ENCODE measurements around the gene BEST4.

BEST4 gene

GRCh38 chr1:44808938-44809917 is 21.3 kb upstream of the BEST4 start:
- DNase-seq (ENCODE audit: low spot score) = peak; percentile 81

GRCh38 chr1:44808063-44808937 is 20.3 kb upstream of the BEST4 start, which contains the start of gene BTBD19:
TSS of gene BTBD19 (plus strand) at chr1:44808523. CDS start at chr1:44808821, 298 bp downstream.
- TF ChIP-seq CTCF (IDR thresholded peaks at IDR 0.05; ENCODE audit: borderline replicate concordance, control extremely low read depth, extremely low read depth, insufficient read depth, missing control alignments) = no peak
- peak; percentile 71 for DNase-seq (ENCODE audit: low spot score)
- in situ Hi-C loops (cut with MboI; ENCODE audit: low sequenced_read_pairs, unreplicated experiment) = no loop called here

More at GRCh38 chr1:44808938-44809917, 21.3 kb upstream of the BEST4 start:
- in situ Hi-C loops (cut with MboI; ENCODE audit: low sequenced_read_pairs, unreplicated experiment) = no loop called here
- no peak for TF ChIP-seq CTCF (IDR thresholded peaks at IDR 0.05; ENCODE audit: borderline replicate concordance, control extremely low read depth, extremely low read depth, insufficient read depth, missing control alignments)

GRCh38 chr1:44807364-44808062 is 19.5 kb upstream of the BEST4 start:
- DNase-seq (ENCODE audit: low spot score) = peak; percentile 80
- in situ Hi-C loops (cut with MboI; ENCODE audit: low sequenced_read_pairs, unreplicated experiment) = no loop called here
- TF ChIP-seq CTCF (IDR thresholded peaks at IDR 0.05; ENCODE audit: borderline replicate concordance, control extremely low read depth, extremely low read depth, insufficient read depth, missing control alignments) = no peak

GRCh38 chr1:44806704-44807363 is 18.9 kb upstream of the BEST4 start, which contains the start of gene DYNLT4:
TSS of gene DYNLT4 (minus strand) at chr1:44807351. CDS start at chr1:44806668, 683 bp downstream.
- TF ChIP-seq CTCF (IDR thresholded peaks at IDR 0.05; ENCODE audit: borderline replicate concordance, control extremely low read depth, extremely low read depth, insufficient read depth, missing control alignments) = no peak
- no peak for DNase-seq (ENCODE audit: low spot score)
- in situ Hi-C loops (cut with MboI; ENCODE audit: low sequenced_read_pairs, unreplicated experiment) = no loop called here

- DNase-seq (ENCODE audit: low spot score) = no peak
- in situ Hi-C loops (cut with MboI; ENCODE audit: low sequenced_read_pairs, unreplicated experiment) = no loop called here
- no peak for TF ChIP-seq CTCF (IDR thresholded peaks at IDR 0.05; ENCODE audit: borderline replicate concordance, control extremely low read depth, extremely low read depth, insufficient read depth, missing control alignments)
These were observed 18.2 kb upstream of the BEST4 start for GRCh38 chr1:44806025-44806703.

All from GM13976 (cell line).